ENCODE data around the gene SNRPA. TPM values are rescaled to one million over a fixed set of nuclear protein-coding genes. Genes with fewer than 3 reads are reported as not detected.

The SNRPA gene
- total and polyA plus RNA-seq, 2 of the 13 experiments (the other 11 are each of a cell fraction or from before 2014, with no cell fraction given) = 59.6 to 162 TPM

DNA sequence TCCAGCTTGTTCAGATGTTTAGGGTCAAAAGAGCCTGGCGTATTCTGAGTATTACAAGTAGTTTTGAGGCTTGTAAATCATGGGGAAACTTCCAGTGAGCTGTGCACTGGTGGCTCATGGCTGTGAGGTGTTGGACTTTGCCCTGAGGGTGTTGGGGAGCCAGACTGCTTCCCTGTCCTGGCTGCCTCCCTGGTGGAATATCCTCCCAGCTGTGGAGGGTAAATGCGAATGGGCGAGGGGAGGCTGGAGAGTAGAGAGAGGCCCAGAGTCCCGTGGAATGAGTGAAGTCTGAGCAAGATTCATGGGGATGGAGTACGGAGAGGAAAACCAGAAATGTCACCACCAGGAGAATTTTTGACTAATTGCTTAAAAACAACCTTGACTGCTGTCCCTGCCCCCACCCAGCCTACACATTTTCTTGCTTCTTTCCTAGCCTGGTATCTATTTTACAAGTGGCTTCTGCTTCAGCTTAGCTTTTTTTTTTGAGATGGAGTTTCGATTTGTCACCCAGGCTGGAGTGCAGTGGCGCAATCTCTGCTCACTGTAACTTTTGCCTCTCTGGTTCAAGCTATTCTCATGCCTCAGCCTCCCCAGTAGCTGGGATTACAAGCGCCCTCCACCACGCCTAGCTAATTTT, 3.7 kb downstream of the SNRPA start (continued):
- TF ChIP-seq SMAD3 (CRISPR knock-in tag; IDR thresholded peaks at IDR 0.05) (no peak), STAG1 (CRISPR knock-in tag; IDR thresholded peaks at IDR 0.05) (peak; percentile 17; the same call in 1 of the 2 replicates), ZNF17 (CRISPR knock-in tag; IDR thresholded peaks at IDR 0.05) (no peak), FLYWCH1 (CRISPR knock-in tag; IDR thresholded peaks at IDR 0.05) (no peak), ZNF530 (CRISPR knock-in tag; IDR thresholded peaks at IDR 0.05; ENCODE audit: low read depth) (no peak), ZNF383 (CRISPR knock-in tag; IDR thresholded peaks at IDR 0.05; ENCODE audit: borderline replicate concordance) (no peak), FOSL2 (CRISPR knock-in tag; IDR thresholded peaks at IDR 0.05) (peak; percentile 41; the same call in 1 of the 2 replicates), NAIF1 (CRISPR knock-in tag; IDR thresholded peaks at IDR 0.05; ENCODE audit: borderline replicate concordance) (no peak), MAFF (IDR thresholded peaks at IDR 0.05; ENCODE audit: low read depth, low read length) (no peak), ZBTB20 (CRISPR knock-in tag; IDR thresholded peaks at IDR 0.05; ENCODE audit: borderline replicate concordance, low read depth) (no peak), ATM (IDR thresholded peaks at IDR 0.05; ENCODE audit: borderline replicate concordance) (no peak), ISX (CRISPR knock-in tag; conservative IDR thresholded peaks at IDR 0.05) (no peak), KLF15 (CRISPR knock-in tag; IDR thresholded peaks at IDR 0.05; ENCODE audit: borderline replicate concordance) (no peak), ZNF557 (CRISPR knock-in tag; IDR thresholded peaks at IDR 0.05) (no peak), GABPB1 (CRISPR knock-in tag; IDR thresholded peaks at IDR 0.05) (no peak), ZNF30 (CRISPR knock-in tag; IDR thresholded peaks at IDR 0.05) (no peak), NR2F1 (CRISPR knock-in tag; IDR thresholded peaks at IDR 0.05) (0 out of 4 replicates have a peak, but pooled peaks of 1 of the 2 experiments have one; percentile 11), ZNF710 (CRISPR knock-in tag; IDR thresholded peaks at IDR 0.05; ENCODE audit: borderline replicate concordance) (no peak), ZNF296 (CRISPR knock-in tag; conservative IDR thresholded peaks at IDR 0.05) (no peak), ATF5 (CRISPR knock-in tag; IDR thresholded peaks at IDR 0.05; ENCODE audit: low read depth) (no peak), ZEB1 (IDR thresholded peaks at IDR 0.05; ENCODE audit: insufficient replicate concordance, low read depth) (no peak), ZNF335 (CRISPR knock-in tag; IDR thresholded peaks at IDR 0.05) (no peak), IRX3 (CRISPR knock-in tag; IDR thresholded peaks at IDR 0.05; ENCODE audit: borderline replicate concordance, low read depth) (no peak), FOXA3 (CRISPR knock-in tag; IDR thresholded peaks at IDR 0.05) (no peak), NFYC (CRISPR knock-in tag; IDR thresholded peaks at IDR 0.05) (no peak)
- TF ChIP-seq, protein P1, sequence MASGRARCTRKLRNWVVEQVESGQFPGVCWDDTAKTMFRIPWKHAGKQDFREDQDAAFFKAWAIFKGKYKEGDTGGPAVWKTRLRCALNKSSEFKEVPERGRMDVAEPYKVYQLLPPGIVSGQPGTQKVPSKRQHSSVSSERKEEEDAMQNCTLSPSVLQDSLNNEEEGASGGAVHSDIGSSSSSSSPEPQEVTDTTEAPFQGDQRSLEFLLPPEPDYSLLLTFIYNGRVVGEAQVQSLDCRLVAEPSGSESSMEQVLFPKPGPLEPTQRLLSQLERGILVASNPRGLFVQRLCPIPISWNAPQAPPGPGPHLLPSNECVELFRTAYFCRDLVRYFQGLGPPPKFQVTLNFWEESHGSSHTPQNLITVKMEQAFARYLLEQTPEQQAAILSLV (CRISPR knock-in tag; IDR thresholded peaks at IDR 0.05; ENCODE audit: borderline replicate concordance) = no peak
- TF ChIP-seq, protein P2, sequence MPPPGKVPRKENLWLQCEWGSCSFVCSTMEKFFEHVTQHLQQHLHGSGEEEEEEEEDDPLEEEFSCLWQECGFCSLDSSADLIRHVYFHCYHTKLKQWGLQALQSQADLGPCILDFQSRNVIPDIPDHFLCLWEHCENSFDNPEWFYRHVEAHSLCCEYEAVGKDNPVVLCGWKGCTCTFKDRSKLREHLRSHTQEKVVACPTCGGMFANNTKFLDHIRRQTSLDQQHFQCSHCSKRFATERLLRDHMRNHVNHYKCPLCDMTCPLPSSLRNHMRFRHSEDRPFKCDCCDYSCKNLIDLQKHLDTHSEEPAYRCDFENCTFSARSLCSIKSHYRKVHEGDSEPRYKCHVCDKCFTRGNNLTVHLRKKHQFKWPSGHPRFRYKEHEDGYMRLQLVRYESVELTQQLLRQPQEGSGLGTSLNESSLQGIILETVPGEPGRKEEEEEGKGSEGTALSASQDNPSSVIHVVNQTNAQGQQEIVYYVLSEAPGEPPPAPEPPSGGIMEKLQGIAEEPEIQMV (CRISPR knock-in tag; IDR thresholded peaks at IDR 0.05; ENCODE audit: low read depth) = 0 out of 2 replicates have a peak, but pooled peaks have one; percentile 39

All from HepG2 (cell line).